ENCODE results near the gene NABP2. TPM values are rescaled to one million over a fixed set of nuclear protein-coding genes. Genes with fewer than 3 reads are reported as not detected.

Gene NABP2
- polyA plus RNA-seq (2012; ENCODE audit: insufficient read depth, insufficient read length, low read depth), result 147 TPM

DNA sequence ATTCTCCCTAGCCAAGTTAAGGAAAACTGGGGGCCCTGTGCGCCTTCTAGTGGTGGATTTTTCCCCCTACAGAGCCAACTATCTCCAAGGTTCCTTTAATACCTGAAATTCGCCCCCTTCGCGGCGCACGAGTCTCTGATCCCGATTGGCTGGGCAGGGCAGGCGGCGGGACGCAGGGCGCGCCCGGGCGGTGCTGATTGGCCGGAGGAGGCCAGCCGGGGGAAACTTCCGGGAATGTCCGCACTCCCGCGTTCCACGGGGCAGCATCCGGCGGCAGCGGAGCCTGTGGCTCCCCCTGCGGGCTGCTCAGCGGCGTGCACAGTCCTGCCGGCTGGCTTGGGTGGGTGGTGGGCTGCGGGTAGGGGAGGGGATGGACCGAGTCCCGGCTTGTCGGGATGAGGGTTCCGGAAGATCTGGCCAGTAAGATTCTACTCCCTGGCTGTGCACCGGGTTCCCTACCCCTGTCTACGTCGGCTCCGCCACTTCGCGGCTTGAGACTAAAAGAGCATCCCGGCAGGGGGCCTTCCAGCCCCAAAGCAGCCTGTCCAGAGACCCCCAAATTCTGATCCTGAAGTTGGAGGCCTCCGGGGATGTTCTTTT, at the start of gene NABP2:
TSS of gene NABP2 (plus strand) at position 241 of the 600 bp plus-strand sequence. CDS start 515 bp downstream, outside the sequence.
- no peaks in the 10 kb centered on the region for H3K36me3 ChIP-seq
- DNase-seq, result peak; percentile 99
- no peaks in the 10 kb centered on the region for H3K27me3 ChIP-seq
- peak; percentile 81 for TF ChIP-seq CTCF (IDR thresholded peaks at IDR 0.05; ENCODE audit: low read depth, low read length)
- no peaks in the 10 kb centered on the region for H3K9me3 ChIP-seq
- H3K4me1 ChIP-seq, result no peaks in the 10 kb centered on the region
- H3K4me3 ChIP-seq (ENCODE audit: low read depth, low read length), result peak within 1 kb of the TSS; percentile 94

- no peak for TF ChIP-seq CTCF (IDR thresholded peaks at IDR 0.05; ENCODE audit: low read depth, low read length)
- Histone ChIP-seq H3K9me3 (no peaks in the 10 kb centered on the region; the same call in 1 of the 2 replicates), H3K36me3 (peaks cover 60% of the 10 kb centered on the region), H3K27me3 (no peaks in the 10 kb centered on the region), H3K4me3 (ENCODE audit: low read depth, low read length) (no peak overlapping the region), H3K4me1 (no peaks in the 10 kb centered on the region)
- DNase-seq, result no peak
Measured at GRCh38 chr12:56178347-56178746, 45.8 kb upstream of the NABP2 start.

DNA sequence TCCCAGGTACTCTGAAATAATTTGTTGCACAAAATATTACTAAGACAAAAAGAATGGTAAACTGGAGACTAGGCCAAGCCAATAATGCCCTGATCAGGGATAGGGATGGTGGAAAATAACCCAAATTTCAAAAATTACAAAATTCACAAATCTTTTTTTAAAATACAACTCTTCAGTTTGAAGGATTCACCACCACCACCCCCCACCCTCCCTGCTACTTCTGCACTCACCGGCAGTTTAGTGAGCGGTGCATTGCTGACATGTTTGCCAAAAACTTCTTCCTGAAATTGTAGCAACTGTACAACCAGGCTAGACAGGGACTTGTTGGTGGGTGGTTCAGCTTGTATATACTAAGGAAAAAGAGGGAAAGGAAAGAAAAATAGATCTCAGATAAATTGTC, 37.2 kb upstream of the NABP2 start:
- DNase-seq, result no peak
- H3K4me1 ChIP-seq, result no peaks in the 10 kb centered on the region
- TF ChIP-seq CTCF (IDR thresholded peaks at IDR 0.05; ENCODE audit: low read depth, low read length), result no peak
- no peaks in the 10 kb centered on the region for H3K9me3 ChIP-seq
- H3K36me3 ChIP-seq, result peaks cover 37% of the 10 kb centered on the region
- no peak overlapping the region for H3K4me3 ChIP-seq (ENCODE audit: low read depth, low read length)
- no peaks in the 10 kb centered on the region for H3K27me3 ChIP-seq

- no peaks in the 10 kb centered on the region for H3K4me1 ChIP-seq
- H3K27me3 ChIP-seq, result no peaks in the 10 kb centered on the region
- peaks cover 29% of the 10 kb centered on the region for H3K36me3 ChIP-seq
- H3K9me3 ChIP-seq, result no peaks in the 10 kb centered on the region
- no peak for TF ChIP-seq CTCF (IDR thresholded peaks at IDR 0.05; ENCODE audit: low read depth, low read length)
- DNase-seq, result no peak
- H3K4me3 ChIP-seq (ENCODE audit: low read depth, low read length), result peak overlapping the region; percentile 84
Measured at GRCh38 chr12:56188131-56188777, 35.9 kb upstream of the NABP2 start.

- no peak for DNase-seq
- Histone ChIP-seq H3K27me3 (no peaks in the 10 kb centered on the region), H3K4me3 (ENCODE audit: low read depth, low read length) (peak overlapping the region; percentile 84), H3K9me3 (no peaks in the 10 kb centered on the region), H3K4me1 (no peaks in the 10 kb centered on the region), H3K36me3 (peaks cover 24% of the 10 kb centered on the region)
- no peak for TF ChIP-seq CTCF (IDR thresholded peaks at IDR 0.05; ENCODE audit: low read depth, low read length)
Measured at GRCh38 chr12:56188778-56189098, 35.4 kb upstream of the NABP2 start.
